ENCODE results near the gene LAMA4. TPM values are rescaled to one million over a fixed set of nuclear protein-coding genes. Genes with fewer than 3 reads are reported as not detected.

The LAMA4 gene
- total RNA-seq, 6 experiments from 2014 or later = 2.9 to 8.3 (median 4.2) TPM

- DNase-seq (peak; percentile 92 to 95 (median 95)), ATAC-seq (peak; percentile 96 to 99 (median 98))
- intact Hi-C loops (cut with DNase I) = loop anchor here in 1 of 2 donors (5.0 kb wide), 1 partner anchor 75 kb away; no protein-coding TSS in a partner anchor
- Histone ChIP-seq H3K4me3 (peak within 1 kb of the TSS; percentile 69 to 93 (median 82)), H3K4me1 (peaks cover 0 to 18% (median 9%) of the 10 kb centered on the region in 4 donors), H3K27ac (peak within 1 kb of the TSS; percentile 61 to 87 (median 71)), H3K27me3 (no peaks in the 10 kb centered on the region), H3K36me3 (peaks cover 0 to 5% (median 0%) of the 10 kb centered on the region in 4 donors), H3K9me3 (no peaks in the 10 kb centered on the region)
- WGBS (ENCODE audit: insufficient coverage, low coverage, low lambda C conversion rate, missing lambda C conversion rate) = 0% methylated on average over 28 of the region's 60 CpGs
- peak; percentile 80 for TF ChIP-seq POLR2A (IDR thresholded peaks at IDR 0.05)
- TF ChIP-seq, protein P1, sequence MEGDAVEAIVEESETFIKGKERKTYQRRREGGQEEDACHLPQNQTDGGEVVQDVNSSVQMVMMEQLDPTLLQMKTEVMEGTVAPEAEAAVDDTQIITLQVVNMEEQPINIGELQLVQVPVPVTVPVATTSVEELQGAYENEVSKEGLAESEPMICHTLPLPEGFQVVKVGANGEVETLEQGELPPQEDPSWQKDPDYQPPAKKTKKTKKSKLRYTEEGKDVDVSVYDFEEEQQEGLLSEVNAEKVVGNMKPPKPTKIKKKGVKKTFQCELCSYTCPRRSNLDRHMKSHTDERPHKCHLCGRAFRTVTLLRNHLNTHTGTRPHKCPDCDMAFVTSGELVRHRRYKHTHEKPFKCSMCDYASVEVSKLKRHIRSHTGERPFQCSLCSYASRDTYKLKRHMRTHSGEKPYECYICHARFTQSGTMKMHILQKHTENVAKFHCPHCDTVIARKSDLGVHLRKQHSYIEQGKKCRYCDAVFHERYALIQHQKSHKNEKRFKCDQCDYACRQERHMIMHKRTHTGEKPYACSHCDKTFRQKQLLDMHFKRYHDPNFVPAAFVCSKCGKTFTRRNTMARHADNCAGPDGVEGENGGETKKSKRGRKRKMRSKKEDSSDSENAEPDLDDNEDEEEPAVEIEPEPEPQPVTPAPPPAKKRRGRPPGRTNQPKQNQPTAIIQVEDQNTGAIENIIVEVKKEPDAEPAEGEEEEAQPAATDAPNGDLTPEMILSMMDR (IDR thresholded peaks at IDR 0.05) = no peak
Observed at GRCh38 chr6:112087136-112087911, 167.0 kb downstream of the LAMA4 start, which contains the start of the genes FAM229B and TUBE1. Gene FAM229B, plus strand, starts transcription at chr6:112087591. Its CDS starts 11,693 bp downstream, at chr6:112099284. Gene TUBE1, minus strand, starts transcription at chr6:112087482. Its CDS starts 48 bp downstream, at chr6:112087434.

- Histone ChIP-seq H3K4me1 (peaks cover 0 to 18% (median 9%) of the 10 kb centered on the region in 4 donors), H3K9me3 (no peaks in the 10 kb centered on the region), H3K36me3 (peaks cover 0 to 5% (median 0%) of the 10 kb centered on the region in 4 donors), H3K4me3 (peak overlapping the region; percentile 69 to 93 (median 82)), H3K27ac (peak overlapping the region; percentile 61 to 87 (median 71)), H3K27me3 (no peaks in the 10 kb centered on the region)
- DNase-seq (no peak), ATAC-seq (peak; percentile 53 to 60 (median 56))
- no peak for TF ChIP-seq POLR2A (IDR thresholded peaks at IDR 0.05)
- TF ChIP-seq, protein P1 (IDR thresholded peaks at IDR 0.05) = peak; percentile 27 to 32 (median 29)
- 0% methylated on average over 8 of the region's 8 CpGs for WGBS (ENCODE audit: insufficient coverage, low coverage, low lambda C conversion rate, missing lambda C conversion rate)
- intact Hi-C loops (cut with DNase I) = loop anchor here in 1 of 2 donors (5.0 kb wide), 1 partner anchor 76 kb away; no protein-coding TSS in a partner anchor
Observed at GRCh38 chr6:112086744-112087135, 167.6 kb downstream of the LAMA4 start.

DNA sequence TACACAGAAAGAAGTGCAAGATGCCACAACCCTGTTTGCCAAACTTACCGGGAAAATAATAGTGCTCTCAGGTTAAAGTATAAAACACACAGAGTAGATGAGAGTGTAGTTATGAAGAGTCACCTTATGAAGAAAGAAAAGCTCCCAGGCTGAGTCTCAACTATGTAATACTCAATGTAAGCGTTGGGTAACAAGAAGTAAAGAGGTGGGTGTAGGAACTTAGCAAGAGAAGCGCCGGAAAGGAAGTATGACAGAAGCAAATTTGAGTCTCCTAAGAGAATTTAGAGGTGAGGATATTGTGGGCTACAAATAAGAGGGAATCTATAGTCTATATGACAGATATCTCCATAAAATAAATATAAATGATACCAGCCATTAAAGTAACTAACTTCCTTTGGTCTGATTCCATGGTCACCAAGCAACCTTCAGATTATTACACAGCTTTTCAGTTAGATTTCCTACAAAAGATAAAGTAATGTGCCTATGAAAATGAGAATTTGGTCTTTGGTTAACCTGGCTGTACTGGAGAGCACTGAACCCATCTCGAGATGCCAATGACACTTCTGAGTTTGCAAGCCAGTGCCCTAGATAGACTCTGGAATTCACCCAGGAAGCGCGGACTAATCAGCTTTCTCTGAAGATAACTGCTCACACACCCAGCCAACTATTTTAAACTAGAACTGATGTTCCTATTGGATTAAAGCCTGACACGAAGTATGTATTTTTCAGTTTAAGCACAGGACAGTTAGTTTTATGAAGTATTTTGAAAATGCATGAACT, 168.9 kb downstream of the LAMA4 start:
- Histone ChIP-seq H3K9me3 (no peaks in the 10 kb centered on the region), H3K4me3 (no peak overlapping the region), H3K4me1 (peaks cover 0 to 18% (median 9%) of the 10 kb centered on the region in 4 donors), H3K27me3 (no peaks in the 10 kb centered on the region), H3K36me3 (peaks cover 0 to 9% (median 2%) of the 10 kb centered on the region in 4 donors), H3K27ac (peak overlapping the region in 1 of 3 donors; percentile 26)
- intact Hi-C loops (cut with DNase I) = loop anchor here in 1 of 2 donors (5.0 kb wide), 1 partner anchor 77 kb away; no protein-coding TSS in a partner anchor
- TF ChIP-seq, protein P1 (IDR thresholded peaks at IDR 0.05) = no peak
- no peak for TF ChIP-seq POLR2A (IDR thresholded peaks at IDR 0.05)
- ATAC-seq (peak; percentile 49 to 64 (median 59)), DNase-seq (peak in 2 of 3 donors; percentile 31 to 87)
- WGBS (ENCODE audit: insufficient coverage, low coverage, low lambda C conversion rate, missing lambda C conversion rate) = 46% methylated on average over 8 of the region's 8 CpGs

GRCh38 chr6:112081569-112081968, 172.8 kb downstream of the LAMA4 start:
- TF ChIP-seq, protein P1 (IDR thresholded peaks at IDR 0.05) = no peak
- no peak for TF ChIP-seq POLR2A (IDR thresholded peaks at IDR 0.05)
- intact Hi-C loops (cut with DNase I) = no loop called here
- Histone ChIP-seq H3K27ac (no peak overlapping the region), H3K4me3 (no peak overlapping the region), H3K9me3 (no peaks in the 10 kb centered on the region), H3K27me3 (no peaks in the 10 kb centered on the region), H3K4me1 (peaks cover 0 to 18% (median 8%) of the 10 kb centered on the region in 4 donors), H3K36me3 (peaks cover 0 to 42% (median 10%) of the 10 kb centered on the region in 4 donors)
- WGBS (ENCODE audit: insufficient coverage, low coverage, low lambda C conversion rate, missing lambda C conversion rate) = 96% methylated on average over 4 of the region's 4 CpGs
- no peak for ATAC-seq
- no peak for DNase-seq
